GM21717 (cell line): ENCODE results near the gene RPS17.
A peak's percentile ranks its signal among the peaks of the same experiment; 100 is the strongest.

ENCODE experiments used
- ATAC-seq: cut with Tn5 transposase; IDR thresholded peaks from one replicate; pipeline ENCODE4 v1.9.1; 2021; ENCODE audit warnings: mild to moderate bottlenecking, moderate library complexity; ENCODE audit not compliant: unreplicated experiment

The RPS17 gene

DNA sequence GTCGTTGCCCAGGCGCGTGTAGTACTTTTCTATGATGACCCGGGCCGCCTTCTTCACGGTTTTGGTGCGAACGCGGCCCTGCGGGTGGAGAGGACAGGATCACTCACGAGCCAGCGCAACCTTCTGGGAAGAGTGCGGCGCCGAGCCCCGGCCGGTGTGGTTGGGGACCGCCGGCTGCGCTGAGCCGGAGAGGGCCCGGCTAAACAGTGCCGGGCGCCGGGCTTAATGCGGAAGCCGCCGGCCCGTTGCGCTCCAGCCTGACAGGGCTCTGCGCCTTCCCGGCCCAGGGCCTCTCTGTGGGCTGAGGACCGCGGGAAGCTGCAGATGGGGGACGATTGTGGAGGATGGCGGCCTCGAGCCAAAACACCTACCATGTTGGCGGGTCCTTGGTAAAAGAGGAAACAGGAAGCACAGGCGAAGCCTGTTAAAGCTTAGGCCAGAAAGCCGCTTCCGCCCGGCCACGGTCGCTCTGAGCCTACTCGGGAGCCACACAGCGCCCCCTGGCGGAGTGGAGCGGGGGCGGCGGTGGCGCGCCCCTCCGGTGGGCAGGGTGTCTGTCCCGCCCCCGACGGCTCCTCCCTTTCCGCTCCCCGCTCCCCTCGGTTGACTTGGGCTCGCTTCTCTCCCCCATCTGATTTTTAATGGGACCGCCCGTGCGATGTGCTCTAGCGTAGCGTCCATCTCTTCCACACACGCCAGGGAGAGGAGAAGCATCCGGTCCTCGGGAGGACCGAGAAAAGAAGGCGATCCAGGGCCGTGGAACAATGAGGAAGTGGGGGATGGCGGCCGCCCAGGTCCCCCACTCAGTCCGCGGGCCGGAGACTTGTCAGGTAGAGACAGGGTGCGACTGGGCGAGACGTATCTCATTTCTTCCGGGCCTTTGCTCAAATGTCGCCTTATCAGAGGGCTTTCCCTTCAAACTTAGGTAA, at the start of gene RPS17:
TSS of gene RPS17 (minus strand) at position 403 of the 929 bp plus-strand sequence. CDS start at position 374, 29 bp downstream.
- ATAC-seq: peak; percentile 90

- ATAC-seq: no peak
These were observed 47.5 kb upstream of the RPS17 start for GRCh38 chr15:82587805-82588204.

DNA sequence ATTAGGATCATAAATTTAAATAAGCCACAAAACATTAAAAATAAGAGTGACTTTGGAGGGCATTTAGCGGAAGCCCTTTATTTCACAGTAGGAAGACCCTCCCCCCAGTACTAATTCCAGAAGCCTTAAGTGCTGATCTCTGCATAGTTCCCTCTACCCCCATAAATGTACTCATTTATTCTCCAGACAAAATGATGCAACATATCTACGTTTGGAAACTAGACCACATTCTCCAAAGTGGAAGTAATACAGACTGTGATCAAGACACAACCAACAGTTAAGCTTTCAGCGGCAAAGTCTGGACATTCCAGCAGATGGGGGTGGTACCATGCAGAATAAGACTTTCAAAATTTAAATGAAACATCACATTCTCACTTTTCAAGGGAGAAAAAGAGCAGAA, 44.8 kb upstream of the RPS17 start:
- no peak for ATAC-seq

DNA sequence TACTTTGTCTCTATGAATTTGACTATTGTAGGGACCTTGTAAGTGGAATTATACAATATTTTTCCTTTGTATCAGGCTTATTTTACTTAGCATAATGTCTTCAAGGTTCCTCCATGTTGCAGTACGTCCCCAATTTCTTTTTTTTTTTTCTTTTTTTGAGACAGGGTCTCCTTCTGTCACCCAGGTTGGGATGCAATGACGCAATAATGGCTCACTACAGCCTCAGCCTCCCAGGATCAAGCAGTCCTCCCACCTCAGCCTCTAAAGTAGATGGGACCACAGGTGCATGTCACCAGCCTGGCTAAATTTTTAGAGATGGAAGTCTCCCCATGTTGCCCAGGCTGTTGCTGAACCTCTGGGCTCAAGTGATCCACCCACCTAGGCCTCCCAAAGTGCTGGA, 40.5 kb upstream of the RPS17 start:
- no peak for ATAC-seq

DNA sequence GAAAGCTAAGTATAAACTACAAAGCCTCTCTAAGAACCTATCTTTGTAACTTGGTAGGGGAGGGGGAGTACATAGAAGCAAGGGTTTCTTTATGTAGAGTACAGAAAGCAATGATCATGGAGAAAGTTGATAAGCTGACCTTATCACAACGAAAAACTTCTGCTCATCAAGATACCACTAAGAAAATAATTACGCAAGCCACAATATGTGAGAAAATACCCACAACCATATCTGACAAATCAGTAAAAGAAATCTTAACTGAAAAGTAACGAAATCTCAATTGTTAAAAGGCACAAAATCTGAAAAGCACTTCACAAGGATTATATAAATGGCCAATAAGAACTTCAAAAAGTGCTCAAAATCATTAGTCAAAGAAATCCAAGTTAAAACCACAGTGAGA, 35.1 kb upstream of the RPS17 start:
- ATAC-seq: no peak

- no peak for ATAC-seq
These were observed 32.7 kb upstream of the RPS17 start for GRCh38 chr15:82572986-82573385.

GRCh38 chr15:82572311-82572710, 32.1 kb upstream of the RPS17 start:
- ATAC-seq: no peak

- no peak for ATAC-seq
These were observed 31.5 kb upstream of the RPS17 start for GRCh38 chr15:82571722-82572222.

DNA sequence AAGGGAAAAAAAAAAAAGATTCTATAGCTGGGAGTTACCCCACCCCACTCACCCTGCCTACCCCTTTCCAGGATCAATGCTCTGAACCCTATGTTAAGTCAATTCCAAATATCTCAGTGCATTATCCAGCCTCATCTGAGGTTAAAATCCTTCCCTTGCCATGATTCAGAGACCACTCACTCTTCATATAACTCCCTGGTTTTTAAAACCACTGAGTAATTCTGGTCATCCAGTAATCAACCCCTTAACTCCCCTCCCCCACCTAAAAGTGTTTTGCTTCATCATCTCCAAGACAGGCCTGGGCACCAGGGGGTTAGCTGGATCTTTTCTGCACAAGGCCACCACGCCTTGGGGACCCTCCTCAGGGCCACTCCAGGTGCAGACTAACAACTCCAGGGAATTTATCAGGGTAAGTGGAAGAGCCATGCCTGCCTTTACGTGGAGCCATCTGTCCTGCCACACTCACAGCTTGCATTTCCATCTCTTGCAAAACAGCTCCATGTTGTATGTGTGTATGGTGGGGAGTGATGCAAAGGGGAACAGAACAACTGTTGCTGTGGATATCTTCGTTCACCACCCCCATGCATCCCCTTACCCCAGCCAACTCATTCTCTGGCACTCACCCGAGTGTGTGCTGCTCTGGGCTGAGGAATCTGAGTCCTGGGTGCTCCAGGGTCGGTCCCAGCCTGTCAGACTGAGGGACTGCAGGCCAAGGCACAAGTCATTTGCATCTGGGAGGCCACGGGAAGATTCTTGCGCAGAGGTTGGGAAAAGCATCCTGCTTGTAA, 30.7 kb upstream of the RPS17 start:
- no peak for ATAC-seq

- ATAC-seq: no peak
These were observed 29.6 kb upstream of the RPS17 start for GRCh38 chr15:82569834-82570233.

GRCh38 chr15:82568986-82569385, 28.7 kb upstream of the RPS17 start:
- ATAC-seq: no peak

DNA sequence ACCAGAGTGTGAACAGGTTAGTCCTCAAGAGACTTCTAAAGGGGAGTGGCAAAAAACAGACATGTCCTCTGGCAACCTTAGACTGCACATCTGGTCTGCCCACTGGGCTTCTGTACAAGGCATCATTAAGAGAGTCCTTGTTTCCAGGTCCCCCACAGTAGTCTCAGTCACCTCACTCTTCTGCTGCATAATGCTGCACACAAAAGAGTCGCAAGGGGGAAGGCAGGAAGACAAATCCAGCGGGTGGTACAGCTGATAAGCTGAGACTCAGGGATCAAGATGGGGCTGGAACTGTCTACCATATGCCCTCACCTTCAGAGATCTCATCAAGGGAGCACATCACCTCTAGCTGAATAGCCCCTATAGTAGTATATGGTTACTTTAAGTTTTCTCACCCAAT, 27.4 kb upstream of the RPS17 start:
- ATAC-seq: no peak

DNA sequence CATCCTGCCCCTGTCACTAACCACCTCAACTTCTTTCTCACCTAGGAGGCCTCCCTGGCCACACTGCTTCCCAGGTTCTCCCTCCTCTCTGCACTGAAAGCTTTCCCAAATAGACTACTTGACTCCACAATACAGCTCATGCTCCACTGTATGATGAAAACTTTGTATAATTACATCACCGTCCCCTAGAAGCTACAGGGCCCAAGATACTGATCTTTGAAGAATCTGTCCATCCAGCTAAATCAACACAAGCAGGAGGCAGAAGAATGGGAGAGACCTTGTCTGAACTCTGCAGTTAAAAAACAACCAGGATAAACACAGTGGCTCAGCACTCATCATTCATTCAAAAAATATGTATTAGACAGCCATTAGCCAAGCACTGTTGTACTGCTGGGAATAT, 26.4 kb upstream of the RPS17 start:
- no peak for ATAC-seq

- no peak for ATAC-seq
These were observed 18.2 kb upstream of the RPS17 start for GRCh38 chr15:82558502-82558901.

- ATAC-seq: no peak
These were observed 16.2 kb upstream of the RPS17 start for GRCh38 chr15:82556315-82557035.

DNA sequence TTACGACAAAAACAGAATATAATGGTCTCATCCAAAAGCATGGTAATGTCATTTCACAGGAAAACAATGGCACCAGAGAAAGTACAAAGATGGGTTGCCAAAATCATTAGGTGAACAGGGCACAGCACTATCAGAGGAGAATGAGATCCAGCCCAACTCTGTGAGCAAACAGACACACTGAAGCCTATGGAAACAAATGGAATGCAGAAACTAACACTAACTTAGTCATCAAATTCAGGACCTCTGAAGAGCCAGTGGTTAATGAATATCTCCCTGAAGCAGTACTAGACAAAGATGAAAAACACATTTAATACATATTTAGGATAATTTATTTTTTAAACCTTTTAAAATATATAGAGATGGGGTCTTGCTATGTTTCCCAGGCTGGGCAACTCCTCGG, 14.6 kb upstream of the RPS17 start:
- ATAC-seq: no peak

- ATAC-seq: no peak
These were observed 14.1 kb upstream of the RPS17 start for GRCh38 chr15:82554351-82554750.

DNA sequence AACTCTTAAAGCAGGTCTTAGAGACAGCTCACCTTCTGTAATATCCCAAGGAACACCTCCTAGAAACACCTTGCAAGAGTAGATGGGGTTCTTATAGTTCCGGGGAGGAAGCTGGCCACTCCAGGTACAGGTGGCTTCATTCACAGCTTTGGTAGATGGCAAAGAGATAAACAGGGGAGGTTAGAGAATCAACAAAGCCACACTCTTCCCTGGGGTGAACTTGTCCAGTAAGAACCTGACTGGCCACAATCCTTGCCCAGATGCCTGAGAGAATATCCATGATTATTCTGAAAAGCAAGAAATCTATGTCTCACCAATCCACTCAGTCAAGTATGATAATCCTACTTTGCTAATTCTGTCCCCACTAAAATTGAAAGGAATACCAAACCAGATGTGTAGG, 13.6 kb upstream of the RPS17 start:
- ATAC-seq: no peak

DNA sequence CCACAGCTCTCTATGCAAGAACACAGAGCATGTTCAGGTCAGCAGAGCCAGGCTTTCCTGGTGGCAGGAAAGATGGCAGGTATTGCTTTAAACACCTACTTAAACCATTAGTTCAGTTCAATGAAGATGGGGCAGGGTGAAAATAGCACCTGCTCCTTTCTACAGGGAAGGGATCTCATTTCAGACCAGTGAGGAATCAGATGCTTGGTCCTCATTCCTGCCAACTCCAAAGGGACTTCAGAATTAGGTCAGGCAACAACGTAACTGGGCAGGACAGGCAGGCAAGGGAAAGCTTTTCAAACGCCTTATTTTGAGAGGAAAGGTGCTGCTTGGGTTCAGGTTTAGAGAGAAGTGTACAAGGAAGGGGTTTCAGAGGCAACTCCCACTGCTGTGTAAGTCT, 12.6 kb upstream of the RPS17 start:
- no peak for ATAC-seq

GRCh38 chr15:82551646-82552247, 11.5 kb upstream of the RPS17 start:
- ATAC-seq: peak; percentile 55

- no peak for ATAC-seq
These were observed 9.0 kb upstream of the RPS17 start for GRCh38 chr15:82549199-82549665.
